ENCODE data around the gene NHS.

NHS gene

DNA sequence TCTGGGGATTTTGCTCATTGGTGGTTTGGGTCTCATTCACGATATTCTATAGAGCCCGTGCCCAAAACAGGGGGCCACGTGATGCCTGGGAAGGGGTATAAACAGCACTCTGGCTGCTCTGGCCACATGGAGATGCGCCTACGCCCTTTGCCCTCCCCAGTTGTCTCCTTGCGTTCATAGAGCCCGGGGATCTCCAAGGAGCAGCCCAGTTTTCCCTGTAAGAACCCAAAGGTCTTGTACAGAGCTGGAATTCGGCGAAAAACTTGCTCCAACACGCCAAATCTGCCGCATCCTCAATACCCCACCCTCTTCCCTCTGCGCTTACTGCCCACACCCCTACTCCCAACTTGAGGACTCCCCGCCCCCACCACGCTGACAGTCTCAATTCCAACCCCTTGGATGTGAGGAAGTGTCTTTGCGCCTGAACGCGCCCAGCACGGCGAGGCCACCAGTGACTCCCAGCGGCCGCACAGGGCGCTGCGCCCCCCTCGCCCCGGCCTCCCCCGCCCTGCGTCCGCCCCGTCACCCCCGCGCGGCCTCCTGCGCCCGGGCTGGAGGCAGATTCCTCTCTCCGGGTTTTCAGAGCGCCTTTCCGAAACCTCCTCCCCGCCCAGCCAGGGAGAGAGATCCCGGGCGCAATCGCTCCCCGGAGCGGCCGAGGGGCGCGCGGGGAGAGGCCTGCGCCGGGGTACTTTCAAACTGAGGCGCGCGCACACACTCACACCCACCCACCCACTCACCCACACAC, at the start of gene NHS:
TSS of gene NHS (plus strand) at position 582 of the 748 bp plus-strand sequence. CDS start 558 bp downstream, outside the sequence.
- peak; percentile 25 for DNase-seq

DNA sequence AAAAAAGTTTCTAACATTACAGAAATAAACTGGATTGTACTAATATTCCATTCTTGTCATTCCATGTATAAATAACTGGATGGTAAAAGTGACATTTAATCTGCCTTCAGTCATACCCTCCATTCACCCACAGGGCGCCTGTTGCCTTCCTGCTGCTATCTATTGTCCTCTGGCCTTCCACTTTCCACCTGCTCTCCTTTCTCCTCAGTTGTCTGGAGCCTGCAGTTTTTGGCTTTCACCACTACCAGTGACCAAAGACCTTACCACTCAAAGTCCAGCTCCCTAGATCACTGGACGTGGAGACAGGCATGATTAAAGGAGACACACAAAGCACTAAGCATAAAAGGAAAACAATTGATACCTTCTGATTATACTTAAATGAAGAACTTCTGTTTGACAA, 46.2 kb upstream of the NHS start:
- no peak for DNase-seq

GRCh38 chrX:17336377-17336776, 38.6 kb upstream of the NHS start:
- DNase-seq = no peak

- no peak for DNase-seq
These were observed 19.0 kb upstream of the NHS start for GRCh38 chrX:17355976-17356375.

GRCh38 chrX:17359500-17359899, 15.5 kb upstream of the NHS start:
- DNase-seq = no peak

DNA sequence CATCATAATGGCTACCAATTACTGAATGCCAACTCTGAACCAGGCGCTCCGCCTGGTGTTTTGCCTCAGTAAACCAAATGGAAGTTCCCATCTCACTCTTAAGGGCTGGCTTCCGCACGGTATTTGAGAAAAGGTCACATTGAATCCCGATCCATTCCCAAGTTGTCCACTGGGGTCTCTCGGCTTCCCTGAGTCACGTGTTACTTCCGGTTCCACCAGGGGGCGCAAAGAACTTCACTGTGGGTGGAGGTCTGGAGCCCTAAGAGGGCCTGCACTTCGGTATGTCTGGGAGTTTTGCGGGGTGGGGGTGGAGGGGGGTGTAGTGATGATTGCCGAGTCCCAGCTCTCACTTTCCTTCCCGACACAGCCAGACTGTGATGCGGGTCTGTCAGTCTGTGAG, 13.4 kb upstream of the NHS start:
- peak; percentile 2 for DNase-seq

- no peak for DNase-seq
These were observed 7.0 kb upstream of the NHS start for GRCh38 chrX:17368002-17368401.

GRCh38 chrX:17369309-17369708, 5.7 kb upstream of the NHS start:
- DNase-seq = no peak

- DNase-seq = no peak
These were observed 4.8 kb upstream of the NHS start for GRCh38 chrX:17370191-17370590.

GRCh38 chrX:17372052-17372451, 2.9 kb upstream of the NHS start:
- DNase-seq = no peak

GRCh38 chrX:17373337-17373736, 1.7 kb upstream of the NHS start:
- DNase-seq = no peak

GRCh38 chrX:17375367-17375636, 302 bp downstream of the NHS start:
- no peak for DNase-seq

DNA sequence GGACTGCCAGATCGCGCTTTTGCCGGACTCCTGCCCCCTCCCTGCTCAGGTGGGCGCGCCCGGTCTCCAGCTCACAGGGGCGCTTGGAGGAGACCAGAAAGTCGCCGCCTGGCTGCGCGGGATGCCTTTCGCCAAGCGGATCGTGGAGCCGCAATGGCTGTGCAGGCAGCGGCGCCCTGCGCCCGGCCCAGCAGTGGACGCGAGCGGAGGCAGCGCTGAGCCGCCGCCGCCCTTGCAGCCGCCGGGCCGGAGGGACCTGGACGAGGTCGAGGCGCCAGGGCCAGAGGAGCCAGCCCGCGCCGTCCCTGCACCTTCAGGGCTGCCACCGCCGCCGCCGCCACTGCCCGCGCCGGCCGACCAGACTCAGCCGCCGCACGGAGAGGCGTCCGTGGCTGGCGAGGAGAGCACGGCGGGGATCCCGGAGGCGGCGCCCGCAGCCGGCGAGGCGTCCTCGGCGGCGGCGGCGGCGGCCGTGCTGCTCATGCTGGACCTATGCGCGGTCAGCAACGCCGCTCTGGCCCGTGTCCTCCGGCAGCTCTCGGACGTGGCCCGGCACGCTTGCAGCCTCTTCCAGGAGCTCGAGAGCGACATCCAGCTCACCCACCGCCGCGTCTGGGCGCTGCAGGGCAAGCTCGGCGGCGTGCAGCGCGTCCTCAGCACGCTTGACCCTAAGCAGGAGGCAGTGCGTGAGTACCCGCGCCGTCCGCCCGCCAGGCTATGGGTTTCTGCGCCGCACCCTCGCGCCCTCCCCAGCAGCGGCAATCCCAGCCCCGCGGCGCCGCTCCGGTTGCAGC, 834 bp downstream of the NHS start:
- no peak for DNase-seq

GRCh38 chrX:17376431-17377077, 1.6 kb downstream of the NHS start:
- no peak for DNase-seq

GRCh38 chrX:17377091-17377717, 2.2 kb downstream of the NHS start:
- peak; percentile 6 for DNase-seq

- DNase-seq = no peak
These were observed 2.8 kb downstream of the NHS start for GRCh38 chrX:17377795-17378194.

- DNase-seq = no peak
These were observed 5.2 kb downstream of the NHS start for GRCh38 chrX:17380221-17380620.

DNA sequence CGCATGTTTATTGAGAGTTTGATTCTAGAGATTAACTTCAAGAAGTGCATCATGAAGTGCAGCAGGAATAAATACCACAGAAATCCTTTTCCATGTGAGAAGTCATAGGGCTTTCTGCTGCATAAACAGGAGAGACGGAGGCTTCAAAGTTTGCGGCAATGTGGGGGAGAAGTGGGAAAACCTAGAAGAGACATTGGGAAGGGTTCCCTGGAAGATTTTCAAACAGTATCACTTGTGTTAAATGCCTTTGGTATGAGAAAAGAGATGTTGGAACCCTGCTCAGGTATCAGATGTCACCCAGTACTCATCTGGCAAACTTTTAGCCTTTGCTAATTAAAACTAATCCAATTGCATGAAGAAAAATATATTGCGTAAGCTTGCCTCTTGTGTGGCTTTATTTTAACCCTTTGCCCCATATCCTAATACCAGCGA, 15.4 kb downstream of the NHS start:
- no peak for DNase-seq

DNA sequence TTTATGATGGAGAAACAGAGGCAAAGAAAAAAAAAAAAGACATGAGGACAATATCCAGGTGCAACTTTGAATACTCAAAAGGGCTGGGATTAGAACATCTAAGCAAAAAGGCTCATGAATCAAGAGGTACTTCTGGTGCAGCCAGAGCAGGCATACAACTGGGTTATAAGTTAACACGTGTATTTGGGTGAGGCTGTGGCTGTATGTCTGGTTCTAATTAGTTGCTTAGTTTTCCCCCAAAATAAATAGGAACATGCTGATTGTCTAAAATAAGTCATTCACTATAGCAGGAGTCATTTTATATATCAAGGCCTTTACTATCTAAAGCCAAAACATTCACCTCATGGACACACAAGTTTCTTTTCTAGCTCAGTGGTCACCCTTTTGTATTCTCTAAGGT, 20.2 kb downstream of the NHS start:
- no peak for DNase-seq

DNA sequence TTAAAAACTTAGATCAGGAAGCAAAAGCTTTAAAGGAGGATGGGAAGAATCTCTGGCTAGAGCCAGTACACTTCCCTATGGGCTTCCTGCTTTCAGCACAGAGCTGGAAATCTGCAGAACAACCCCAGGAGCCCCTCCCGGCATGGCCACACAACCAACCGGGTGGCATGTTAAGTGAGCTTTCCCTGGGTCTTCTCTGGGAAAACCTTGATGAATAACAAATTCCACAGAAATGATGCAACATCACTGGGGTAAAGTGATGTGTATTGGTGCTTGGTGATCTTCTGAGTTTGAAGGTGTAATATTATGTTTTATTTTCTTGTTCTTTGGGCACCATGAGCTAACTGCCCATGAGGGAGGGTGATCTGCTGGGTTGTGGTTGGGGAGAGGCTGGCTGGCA, 22.1 kb downstream of the NHS start:
- no peak for DNase-seq

- DNase-seq = no peak
These were observed 28.2 kb downstream of the NHS start for GRCh38 chrX:17403189-17403691.

DNA sequence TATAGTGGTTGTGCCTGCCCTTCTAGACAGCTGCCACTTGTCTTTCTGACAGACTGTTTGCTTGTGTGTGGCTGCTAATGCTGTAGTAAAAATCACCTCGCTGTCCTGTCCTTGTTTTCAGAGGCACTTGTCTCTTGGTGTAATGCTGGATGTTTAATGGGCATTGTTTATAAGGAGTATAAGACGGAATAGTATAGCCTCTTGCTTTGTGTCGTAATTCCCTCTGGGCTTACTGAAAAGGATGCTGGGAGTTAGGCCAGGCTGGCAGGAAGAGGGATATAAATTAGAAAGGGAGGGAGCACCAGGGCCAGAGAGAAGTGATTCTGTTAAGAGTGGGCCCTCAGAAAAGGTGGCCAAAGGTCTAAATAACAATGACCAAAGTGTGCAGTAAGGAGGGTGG, 29.0 kb downstream of the NHS start:
- DNase-seq = no peak

GRCh38 chrX:17405225-17405969, 30.4 kb downstream of the NHS start:
- no peak for DNase-seq
